ENCODE measurements around the gene RRP8. TPM values are rescaled to one million over a fixed set of nuclear protein-coding genes. Genes with fewer than 3 reads are reported as not detected.

RRP8 gene
- total and polyA plus RNA-seq, 9 of the 15 experiments (the other 6 are each of a cell fraction or from before 2014, with no cell fraction given): 5.7 to 47.3 (median 32.6) TPM

- TF ChIP-seq, protein P1, sequence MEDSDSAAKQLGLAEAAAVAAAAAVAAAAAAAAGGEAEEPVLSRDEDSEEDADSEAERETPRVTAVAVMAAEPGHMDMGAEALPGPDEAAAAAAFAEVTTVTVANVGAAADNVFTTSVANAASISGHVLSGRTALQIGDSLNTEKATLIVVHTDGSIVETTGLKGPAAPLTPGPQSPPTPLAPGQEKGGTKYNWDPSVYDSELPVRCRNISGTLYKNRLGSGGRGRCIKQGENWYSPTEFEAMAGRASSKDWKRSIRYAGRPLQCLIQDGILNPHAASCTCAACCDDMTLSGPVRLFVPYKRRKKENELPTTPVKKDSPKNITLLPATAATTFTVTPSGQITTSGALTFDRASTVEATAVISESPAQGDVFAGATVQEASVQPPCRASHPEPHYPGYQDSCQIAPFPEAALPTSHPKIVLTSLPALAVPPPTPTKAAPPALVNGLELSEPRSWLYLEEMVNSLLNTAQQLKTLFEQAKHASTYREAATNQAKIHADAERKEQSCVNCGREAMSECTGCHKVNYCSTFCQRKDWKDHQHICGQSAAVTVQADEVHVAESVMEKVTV (CRISPR knock-in tag; IDR thresholded peaks at IDR 0.05): no peak
- TF ChIP-seq TEAD2 (tag; IDR thresholded peaks at IDR 0.05) (no peak), ZSCAN32 (CRISPR knock-in tag; IDR thresholded peaks at IDR 0.05) (no peak)
These were observed 44.4 kb upstream of the RRP8 start (continued) for GRCh38 chr11:6647836-6648235.

DNA sequence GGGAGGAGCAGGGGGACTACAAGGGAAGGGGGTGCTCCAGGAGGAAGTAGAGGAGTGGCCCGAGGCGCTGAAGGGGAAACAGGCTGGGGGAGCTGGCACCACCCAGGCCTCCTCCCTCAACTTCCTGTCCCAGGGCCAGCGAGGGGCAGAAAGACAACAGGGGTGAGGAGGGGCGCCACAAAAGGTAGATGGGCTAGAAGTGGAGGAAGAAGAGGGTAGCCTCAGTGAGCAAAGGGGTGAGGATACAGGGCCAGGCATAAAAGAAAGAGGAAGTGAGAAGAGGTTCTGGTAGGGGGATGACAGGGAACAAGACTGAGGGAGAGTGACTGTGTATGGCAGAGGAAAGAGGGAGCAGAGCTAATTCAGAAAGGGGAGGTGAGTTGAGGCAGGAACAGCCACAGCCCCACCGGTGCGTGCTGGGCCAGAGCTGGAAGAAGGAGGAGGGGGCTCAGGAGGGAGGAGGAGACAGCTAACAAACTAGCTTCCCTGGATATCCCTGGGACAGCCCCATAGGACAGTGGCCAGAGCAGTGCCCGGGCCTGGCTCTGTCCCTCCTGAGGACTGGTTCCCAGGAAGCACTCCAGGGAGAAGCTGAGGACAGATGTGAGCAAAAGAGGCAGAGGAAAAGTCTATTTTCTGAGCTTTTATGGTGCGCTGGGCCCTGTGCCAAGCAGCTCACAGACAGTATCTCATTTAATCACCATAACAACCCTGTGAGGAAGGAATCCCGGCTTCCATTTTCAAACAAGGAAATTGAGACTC lies 43.7 kb upstream of the RRP8 start:
- Histone ChIP-seq H3K9me3 (replicated peaks; ENCODE audit: control insufficient read depth, insufficient read depth, low read depth, low read length) (no peaks in the 10 kb centered on the region), H3K4me1 (replicated peaks in 1 of 2; ENCODE audit: control insufficient read depth in 2 of 2, insufficient read depth in 2 of 2, low read length in 2 of 2) (peaks cover 20 to 43% of the 10 kb centered on the region in 2 experiments), H2AFZ (ENCODE audit: low read depth, low read length) (peak overlapping the region; percentile 77), H3K27me3 (ENCODE audit: control insufficient read depth in 2 of 2, insufficient read depth in 2 of 2, low read length in 2 of 2) (no peaks in the 10 kb centered on the region; a peak in 1 of 5 replicates), H3K36me3 (ENCODE audit: control insufficient read depth, insufficient read depth, low read length) (no peaks in the 10 kb centered on the region), H3K9ac (ENCODE audit: insufficient read depth in 1 of 2, low read depth in 2 of 2, low read length in 2 of 2) (peak overlapping the region in 1 of 2 experiments; percentile 75; a peak in 2 of 4 replicates), H3K4me3 (no peak overlapping the region), H3K79me2 (ENCODE audit: control insufficient read depth, insufficient read depth, low read length) (no peaks in the 10 kb centered on the region), H4K20me1 (replicated peaks; ENCODE audit: control insufficient read depth, insufficient read depth, low read length) (no peaks in the 10 kb centered on the region), H3K27ac (ENCODE audit: extremely low read depth, low read depth, low read length) (no peak overlapping the region), H3K9me1 (ENCODE audit: control insufficient read depth, insufficient read depth, low read length) (no peaks in the 10 kb centered on the region), H3K4me2 (ENCODE audit: insufficient read depth, low read length) (no peak overlapping the region)
- in situ Hi-C loops (cut with MboI): no loop called here
- CTCF ChIA-PET (ENCODE audit: low intra/inter-chr PET ratio): no interaction called here
- POLR2A ChIA-PET: interaction anchor here (1.2 to 3.1 kb wide), 2 partner anchors 9 to 21 kb away, joined by 4 to 12 read pairs; no protein-coding TSS in a partner anchor
- 47% methylated on average over 7 of the region's 9 CpGs for WGBS (ENCODE audit: insufficient coverage, low coverage, missing lambda C conversion rate)
- FAIRE-seq: peak; percentile 51
- DNase-seq (ENCODE audit: extremely low read depth in 1 of 4, low spot score in 3 of 4): no peak
- TF ChIP-seq SMARCE1 (IDR thresholded peaks at IDR 0.05) (peak; percentile 39; the same call in 1 of the 2 replicates), TARDBP (IDR thresholded peaks at IDR 0.05) (no peak), SPI1 (IDR thresholded peaks at IDR 0.05; ENCODE audit: borderline replicate concordance, low read depth, low read length) (peak; percentile 98), DDX20 (tag; IDR thresholded peaks at IDR 0.05; ENCODE audit: low read depth) (no peak), DIDO1 (tag; IDR thresholded peaks at IDR 0.05; ENCODE audit: low read depth) (no peak), NFIC (IDR thresholded peaks at IDR 0.05) (peak; percentile 69)
- intact Hi-C loops (cut with micrococcal nuclease): no loop called here
- ATAC-seq: peak; percentile 44
- no TSS peak for BruUV-seq (replicated peaks)

Data from K562 (cell line).